ENCODE data around the gene ZNFX1.
A peak's percentile ranks its signal among the peaks of the same experiment; 100 is the strongest.

The ZNFX1 gene

DNA sequence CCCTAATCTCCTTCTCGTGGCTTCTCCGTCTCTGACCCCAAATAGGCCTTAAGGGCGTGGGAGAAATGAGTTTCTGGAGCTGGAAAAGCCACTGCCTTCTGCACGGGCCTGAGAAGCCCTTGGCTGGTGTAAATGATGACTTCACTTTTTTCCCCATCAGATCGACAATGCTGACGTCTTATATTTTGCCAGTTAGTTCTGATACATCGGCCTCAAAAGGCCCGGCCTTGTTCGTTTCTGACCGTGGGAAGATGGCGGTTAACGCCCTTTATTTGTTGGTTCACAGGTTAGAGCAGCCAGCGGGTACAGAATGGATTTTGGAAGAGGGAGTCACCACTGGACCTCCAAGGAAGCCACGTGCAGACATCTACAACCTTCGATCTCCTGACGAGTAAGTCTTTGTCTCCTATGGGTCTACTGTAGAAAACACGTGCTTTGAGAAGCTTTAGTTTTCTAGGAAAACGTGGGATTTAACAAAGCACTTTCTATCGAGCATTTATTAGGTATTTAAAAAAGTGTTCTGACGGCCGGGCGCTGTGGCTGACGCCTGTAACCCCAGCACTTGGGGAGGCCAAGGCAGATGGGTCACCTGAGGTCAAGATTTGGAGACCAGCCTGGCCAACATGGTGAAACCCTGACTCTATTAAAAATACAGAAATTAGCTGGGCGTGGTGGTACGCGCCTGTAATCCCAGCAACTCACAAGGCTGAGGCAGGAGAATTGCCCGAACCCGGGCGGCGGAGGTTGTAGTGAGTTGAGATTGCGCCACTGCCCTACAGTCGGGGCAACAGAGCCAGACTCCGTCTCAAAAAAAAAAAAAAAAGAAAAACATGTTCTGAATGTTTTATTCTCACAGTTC lies 1.2 kb upstream of the ZNFX1 start:
- peak; percentile 29 for DNase-seq (ENCODE audit: low spot score)

- no peak for DNase-seq (ENCODE audit: low spot score)
Observed at GRCh38 chr20:49277786-49278035, 146 bp downstream of the ZNFX1 start.

- no peak for DNase-seq (ENCODE audit: low spot score)
Observed at GRCh38 chr20:49276961-49277785, 684 bp downstream of the ZNFX1 start.

DNA sequence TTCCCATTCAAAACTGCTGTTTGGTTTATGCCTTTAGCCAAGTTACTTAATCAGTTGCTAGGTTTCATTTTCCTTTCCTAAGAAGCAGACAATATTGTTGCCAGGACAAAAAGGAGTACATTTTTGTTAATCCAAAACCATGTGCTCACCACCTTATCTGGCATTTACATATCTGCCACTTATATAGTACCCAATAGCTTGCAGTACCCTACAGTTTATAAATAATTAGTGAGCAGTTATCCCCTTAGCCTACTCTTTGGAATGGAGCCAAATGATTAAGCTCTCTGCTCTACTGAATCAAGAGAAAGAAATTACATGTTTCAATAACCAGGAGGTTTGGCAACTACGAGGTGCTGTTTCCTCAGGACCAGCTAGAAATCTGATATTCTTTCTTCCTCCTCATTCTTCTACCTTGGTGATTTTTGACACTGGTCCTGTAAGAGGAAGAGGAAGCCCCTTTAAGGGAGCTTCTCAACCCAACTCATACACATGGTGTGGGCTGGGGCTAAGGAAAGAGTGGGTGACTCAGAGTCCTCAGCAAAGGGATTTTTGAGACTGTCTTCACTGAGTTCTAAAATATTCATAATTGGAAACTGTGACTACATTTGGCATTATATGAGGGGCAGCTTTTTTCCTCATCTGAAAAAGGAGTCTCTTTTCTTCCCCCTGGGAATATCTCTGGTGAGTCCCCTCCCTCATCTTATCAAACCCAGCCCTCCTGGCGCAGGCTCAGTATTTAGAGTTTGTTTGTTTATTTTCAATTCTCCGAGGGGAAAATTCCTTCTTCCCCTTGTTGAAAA lies 1.5 kb downstream of the ZNFX1 start:
- peak; percentile 71 for DNase-seq (ENCODE audit: low spot score)

DNA sequence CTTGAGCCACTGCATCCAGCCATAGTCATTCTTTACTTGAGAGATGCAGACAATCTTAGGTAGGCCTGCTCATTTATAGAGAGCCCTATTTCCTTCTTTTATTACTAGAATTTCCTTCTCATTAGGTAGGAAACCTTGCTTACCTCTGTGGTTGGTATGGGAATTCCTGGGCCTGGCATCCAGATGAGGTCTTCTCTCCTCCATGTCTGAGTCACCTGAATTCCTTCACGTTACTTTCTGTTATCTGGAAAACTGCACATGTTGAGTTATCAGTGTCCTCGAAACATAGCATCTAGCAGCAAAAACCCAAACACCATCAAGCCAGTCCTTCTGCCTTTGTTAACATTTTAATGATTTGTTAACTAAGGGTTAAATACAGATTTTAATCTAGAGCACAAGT lies 2.2 kb downstream of the ZNFX1 start:
- DNase-seq (ENCODE audit: low spot score), result no peak

DNA sequence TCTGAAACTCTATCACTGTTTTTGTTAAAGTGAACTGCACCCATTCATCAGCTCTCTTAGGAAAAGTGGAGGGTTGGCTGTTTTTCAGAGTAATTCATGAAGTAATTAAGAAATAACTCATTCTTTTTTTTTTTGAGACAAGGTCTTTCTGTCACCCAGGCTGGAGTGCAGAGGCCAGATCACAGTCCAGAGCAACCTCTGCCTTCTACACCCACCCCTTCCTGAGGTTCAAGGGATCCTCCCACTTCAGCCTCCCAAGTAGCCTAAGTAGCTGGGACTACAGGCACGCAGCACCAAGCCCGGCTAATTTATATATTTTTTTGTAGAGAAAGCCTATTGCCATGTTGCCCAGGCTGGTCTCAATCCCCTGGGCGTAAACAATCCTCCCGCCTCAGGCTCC lies 2.6 kb downstream of the ZNFX1 start:
- no peak for DNase-seq (ENCODE audit: low spot score)

DNA sequence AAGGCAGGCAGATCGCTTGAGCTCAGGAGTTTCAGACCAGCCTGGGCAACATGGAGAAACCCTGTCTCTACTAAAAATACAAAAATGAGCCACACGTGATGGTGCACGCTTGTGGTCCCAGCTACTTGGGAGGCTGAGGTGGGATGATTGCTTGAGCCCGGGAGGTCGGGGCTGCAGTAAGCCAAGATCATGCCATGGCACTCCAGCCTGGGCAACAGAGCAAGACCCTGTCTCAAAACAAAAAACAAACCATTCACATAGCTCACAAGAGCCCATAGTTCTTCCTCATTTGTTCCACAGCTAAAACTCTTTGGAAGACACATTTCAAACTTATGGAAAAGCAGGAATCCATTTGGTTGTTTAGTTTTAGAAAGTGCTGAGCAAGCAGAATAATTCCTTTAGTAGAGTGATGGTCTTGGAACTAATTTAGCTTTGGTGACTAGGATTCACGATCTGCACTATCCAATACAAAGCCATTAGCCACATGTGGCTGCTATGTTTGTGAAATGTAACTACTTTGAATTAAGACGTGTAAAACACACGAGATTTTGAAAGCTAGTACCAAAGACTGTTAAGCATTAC lies 4.1 kb downstream of the ZNFX1 start:
- no peak for DNase-seq (ENCODE audit: low spot score)

- DNase-seq (ENCODE audit: low spot score), result no peak
Observed at GRCh38 chr20:49272654-49273053, 5.2 kb downstream of the ZNFX1 start.

- no peak for DNase-seq (ENCODE audit: low spot score)
Observed at GRCh38 chr20:49270736-49271135, 7.1 kb downstream of the ZNFX1 start.

DNA sequence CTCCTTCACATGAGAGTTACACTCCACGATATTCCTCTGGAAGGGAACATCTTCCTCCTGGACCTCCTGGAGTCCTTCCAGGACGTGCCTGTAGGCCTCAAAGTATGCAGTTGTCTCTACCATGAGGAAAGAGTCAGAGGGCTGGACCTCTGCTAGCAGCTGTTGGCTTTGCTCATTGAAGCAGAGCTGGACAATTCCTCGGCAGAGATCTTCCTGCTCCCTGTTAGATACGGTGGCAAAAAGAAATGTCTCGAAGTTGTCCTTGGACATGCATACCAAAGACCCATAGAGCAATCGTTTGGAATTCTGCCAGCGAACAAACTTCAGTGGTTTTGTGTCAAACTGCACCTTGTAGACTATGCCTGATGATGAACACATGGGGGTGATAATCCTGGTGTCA lies 7.7 kb downstream of the ZNFX1 start:
- DNase-seq (ENCODE audit: low spot score), result no peak

- DNase-seq (ENCODE audit: low spot score), result no peak
Observed at GRCh38 chr20:49268600-49269365, 9.1 kb downstream of the ZNFX1 start.

DNA sequence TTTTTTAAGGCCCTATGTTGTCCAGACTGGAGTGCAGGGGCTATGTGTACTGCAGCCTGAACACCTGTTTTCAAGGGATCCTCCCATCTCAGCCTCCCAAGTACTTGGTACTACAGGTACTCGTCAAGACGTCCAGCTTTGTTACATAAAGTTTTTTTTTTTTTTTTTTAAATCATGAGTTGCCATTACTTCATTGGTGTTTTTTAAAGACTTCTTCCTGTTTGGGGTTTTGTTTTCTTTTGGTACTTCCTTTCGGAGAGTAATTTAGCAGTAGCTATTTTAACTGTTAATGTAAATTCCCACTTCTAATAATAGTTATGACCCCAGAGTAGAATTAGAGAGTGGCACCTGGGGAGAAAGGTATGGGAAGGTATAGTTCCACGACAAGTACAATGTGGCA lies 10.5 kb downstream of the ZNFX1 start:
- no peak for DNase-seq (ENCODE audit: low spot score)

GRCh38 chr20:49262444-49262843 lies 15.4 kb downstream of the ZNFX1 start:
- DNase-seq (ENCODE audit: low spot score), result no peak

DNA sequence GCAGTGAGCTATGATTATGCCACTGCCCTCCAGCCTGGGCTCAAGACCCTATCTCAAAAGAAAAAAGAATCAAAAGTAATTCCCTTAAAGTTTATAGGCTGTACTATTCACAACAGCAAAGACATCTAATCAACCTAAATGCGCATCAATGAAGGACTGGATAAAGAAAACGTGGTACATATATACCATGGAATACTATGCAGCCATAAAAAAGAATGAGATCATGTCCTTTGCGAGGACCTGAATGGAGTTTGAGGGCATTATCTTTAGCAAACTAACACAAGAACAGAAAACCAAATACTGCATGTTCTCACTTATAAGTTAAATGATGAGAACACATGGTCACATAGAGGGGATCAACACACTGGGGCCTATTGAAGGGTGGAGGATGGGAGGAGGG lies 16.7 kb downstream of the ZNFX1 start:
- no peak for DNase-seq (ENCODE audit: low spot score)

DNA sequence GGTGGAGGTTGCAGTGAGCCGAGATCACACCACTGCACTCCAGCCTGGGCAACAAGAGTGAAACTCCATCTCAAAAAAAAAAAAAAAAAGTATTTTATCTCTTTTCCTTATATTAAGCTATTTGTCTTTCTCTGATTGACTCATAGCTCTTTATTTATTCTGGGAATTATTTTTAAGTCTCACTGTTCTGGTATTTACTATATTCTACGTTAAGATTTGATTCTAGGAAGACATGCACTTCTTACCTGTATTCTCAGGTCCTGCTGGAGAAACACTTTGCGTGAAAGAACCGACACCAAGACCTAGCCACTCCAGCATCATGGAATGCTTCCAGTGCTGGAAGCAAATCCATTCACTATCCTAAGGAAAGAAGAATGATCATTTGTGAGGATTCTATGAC lies 17.6 kb downstream of the ZNFX1 start:
- DNase-seq (ENCODE audit: low spot score), result no peak

GRCh38 chr20:49259799-49260198 lies 18.1 kb downstream of the ZNFX1 start:
- no peak for DNase-seq (ENCODE audit: low spot score)

DNA sequence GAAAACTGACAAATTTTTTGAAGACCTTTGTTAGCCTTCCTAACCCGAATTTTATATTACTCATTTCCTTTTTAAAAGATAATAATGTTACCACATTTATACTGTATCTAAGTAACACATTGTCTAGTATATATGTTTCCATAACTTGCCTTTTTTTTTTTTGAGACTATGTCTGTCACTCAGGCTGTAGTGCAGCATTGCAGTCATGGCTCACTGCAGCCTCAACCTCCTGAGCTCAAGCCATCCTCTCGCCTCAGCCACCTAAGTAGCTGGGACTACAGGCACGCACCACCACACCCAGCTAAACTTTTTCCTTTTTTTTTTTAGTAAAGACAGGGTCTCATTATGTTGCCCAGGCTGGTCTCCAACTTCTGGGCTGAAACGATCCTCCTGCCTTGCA lies 18.6 kb downstream of the ZNFX1 start:
- DNase-seq (ENCODE audit: low spot score), result no peak

- DNase-seq (ENCODE audit: low spot score), result no peak
Observed at GRCh38 chr20:49256261-49256660, 21.6 kb downstream of the ZNFX1 start.

- no peak for DNase-seq (ENCODE audit: low spot score)
Observed at GRCh38 chr20:49252556-49253350, 25.1 kb downstream of the ZNFX1 start.

GRCh38 chr20:49248879-49249665 lies 28.8 kb downstream of the ZNFX1 start:
- DNase-seq (ENCODE audit: low spot score), result no peak

Data from CD4-positive, alpha-beta T cell treated with Interleukin-2 at 100 ng/mL for 4 hours (primary cell).